Myocyte (in vitro differentiated cells): ENCODE data around the gene PRPF40A. TPM values are rescaled to one million over a fixed set of nuclear protein-coding genes. Genes with fewer than 3 reads are reported as not detected.

ENCODE experiments used
- DNase-seq: peaks from one replicate; pipeline ENCODE4 v3.0.0-alpha.2; 2012; ENCODE audit warnings: low read depth
- total RNA-seq: library from RNA; depleted of rRNA; stranded (reverse); fragments of >200 nt; gene quantifications from 2 replicates; pipeline ENCODE4 v1.2.3, GENCODE V29; 2014

The PRPF40A gene
- total RNA-seq, 1 donor from 2014 or later: 104 TPM

GRCh38 chr2:152718076-152718908 is 1.0 kb upstream of the PRPF40A start, which contains the start of gene ARL6IP6:
Gene ARL6IP6, plus strand, starts transcription at chr2:152718620. Its CDS starts 5 bp downstream, at chr2:152718625.
- peak; percentile 95 for DNase-seq

GRCh38 chr2:152716805-152717227 is 445 bp downstream of the PRPF40A start:
- DNase-seq: no peak

GRCh38 chr2:152715854-152716428 is 1.3 kb downstream of the PRPF40A start:
- DNase-seq: peak; percentile 21

GRCh38 chr2:152715112-152715511 is 2.1 kb downstream of the PRPF40A start:
- DNase-seq: no peak

- no peak for DNase-seq
Measured at GRCh38 chr2:152710713-152711112, 6.5 kb downstream of the PRPF40A start.

GRCh38 chr2:152708742-152709141 is 8.5 kb downstream of the PRPF40A start:
- DNase-seq: no peak

- DNase-seq: no peak
Measured at GRCh38 chr2:152706477-152707021, 10.7 kb downstream of the PRPF40A start.

- no peak for DNase-seq
Measured at GRCh38 chr2:152701198-152701597, 16.1 kb downstream of the PRPF40A start.

- no peak for DNase-seq
Measured at GRCh38 chr2:152696476-152696875, 20.8 kb downstream of the PRPF40A start.

GRCh38 chr2:152695763-152696162 is 21.5 kb downstream of the PRPF40A start:
- no peak for DNase-seq

GRCh38 chr2:152694161-152694661 is 23.1 kb downstream of the PRPF40A start:
- DNase-seq: peak; percentile 84

- DNase-seq: no peak
Measured at GRCh38 chr2:152693033-152693432, 24.2 kb downstream of the PRPF40A start.

- DNase-seq: no peak
Measured at GRCh38 chr2:152686321-152686720, 30.9 kb downstream of the PRPF40A start.

- no peak for DNase-seq
Measured at GRCh38 chr2:152683400-152683799, 33.9 kb downstream of the PRPF40A start.

GRCh38 chr2:152682663-152683062 is 34.6 kb downstream of the PRPF40A start:
- no peak for DNase-seq

GRCh38 chr2:152678808-152679207 is 38.5 kb downstream of the PRPF40A start:
- no peak for DNase-seq

- peak; percentile 84 for DNase-seq
Measured at GRCh38 chr2:152676461-152676860, 40.8 kb downstream of the PRPF40A start.

- no peak for DNase-seq
Measured at GRCh38 chr2:152674334-152674733, 42.9 kb downstream of the PRPF40A start.

- DNase-seq: no peak
Measured at GRCh38 chr2:152664725-152665124, 52.5 kb downstream of the PRPF40A start.

GRCh38 chr2:152661076-152661475 is 56.2 kb downstream of the PRPF40A start:
- DNase-seq: no peak

GRCh38 chr2:152658221-152658620 is 59.0 kb downstream of the PRPF40A start:
- no peak for DNase-seq

- DNase-seq: no peak
Measured at GRCh38 chr2:152657043-152657442, 60.2 kb downstream of the PRPF40A start.
